DMS153 (cell line): ENCODE results near the gene SPNS2.

Source experiments
- DNase-seq: peaks from one replicate; lab custom pipeline; 2025; lab: John Stamatoyannopoulos, UW

Gene SPNS2

DNA sequence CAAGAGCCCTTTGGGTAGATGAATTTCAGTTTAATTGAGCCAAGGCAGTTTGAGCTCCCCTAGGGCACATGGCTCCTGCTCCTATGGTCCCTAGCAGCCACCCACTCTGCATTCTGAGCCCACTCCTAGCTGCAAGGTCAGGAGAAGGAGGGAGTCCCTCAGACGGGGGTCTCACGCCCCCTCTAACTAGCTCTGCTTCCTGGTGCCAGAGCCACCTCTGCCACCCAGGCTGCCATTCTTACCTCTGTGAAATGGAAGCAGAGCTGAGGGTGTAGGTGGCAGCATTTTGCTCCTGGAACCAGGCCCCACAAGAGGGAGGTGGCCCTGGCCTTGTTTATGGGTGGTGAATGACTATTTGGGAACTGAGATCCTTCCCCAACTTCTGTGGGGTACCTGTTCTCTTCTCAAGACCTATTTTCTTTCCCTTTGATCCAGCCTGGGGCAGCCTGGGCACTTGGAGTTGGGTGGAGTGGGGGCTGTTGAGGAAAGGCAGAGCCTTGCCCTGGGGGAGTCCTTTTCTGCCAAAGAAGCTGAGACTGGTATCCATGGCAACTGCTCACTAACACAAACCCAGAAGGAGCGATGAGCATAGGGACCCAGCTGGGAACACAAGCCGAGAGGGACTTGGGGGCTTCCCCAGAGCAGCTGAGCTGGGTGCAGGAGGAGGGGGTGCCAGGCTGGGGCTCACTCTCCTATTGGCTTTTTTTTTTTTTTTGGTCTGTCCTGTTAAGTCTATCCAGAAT, 4.8 kb downstream of the SPNS2 start:
- no peak for DNase-seq

DNA sequence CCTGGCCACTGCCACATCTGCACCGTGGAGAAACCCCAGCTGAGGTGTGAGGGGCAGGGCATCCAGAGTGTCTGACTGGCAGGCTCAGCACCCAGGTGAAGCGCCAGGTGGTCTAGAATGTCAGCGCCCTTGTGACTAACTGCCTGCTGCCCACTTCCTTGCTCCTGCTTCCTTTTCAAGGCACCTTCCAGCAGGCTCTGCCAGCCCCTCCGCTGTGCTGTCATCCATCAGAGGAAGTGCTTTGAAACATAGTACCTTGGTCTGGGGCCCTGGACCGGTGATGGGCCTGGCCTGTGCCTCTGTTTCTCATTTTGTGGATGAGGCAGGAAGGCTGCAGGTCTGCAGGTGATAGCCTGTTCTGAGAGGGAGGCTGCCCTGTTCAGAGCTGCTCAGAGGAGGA, 5.5 kb downstream of the SPNS2 start:
- no peak for DNase-seq

DNA sequence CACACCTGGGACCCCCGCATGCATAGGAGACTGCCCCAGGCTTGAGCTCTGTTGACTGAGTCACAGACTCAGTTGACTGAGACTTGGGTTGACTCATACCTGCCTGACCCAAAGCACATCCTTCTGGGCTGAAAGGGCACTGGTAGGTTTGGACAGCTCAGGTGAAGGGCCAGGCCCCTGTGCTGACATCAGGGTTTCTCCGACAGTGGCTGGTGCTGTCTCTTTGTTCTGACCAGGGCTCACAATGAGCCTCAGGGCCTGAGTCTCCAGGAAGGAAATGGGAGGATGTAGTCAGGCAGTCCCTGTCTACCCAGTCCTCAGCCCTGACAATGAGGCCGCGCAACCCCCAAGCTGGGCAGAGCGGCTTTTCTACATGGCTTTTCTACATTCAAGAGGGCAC, 6.5 kb downstream of the SPNS2 start:
- DNase-seq: no peak

DNA sequence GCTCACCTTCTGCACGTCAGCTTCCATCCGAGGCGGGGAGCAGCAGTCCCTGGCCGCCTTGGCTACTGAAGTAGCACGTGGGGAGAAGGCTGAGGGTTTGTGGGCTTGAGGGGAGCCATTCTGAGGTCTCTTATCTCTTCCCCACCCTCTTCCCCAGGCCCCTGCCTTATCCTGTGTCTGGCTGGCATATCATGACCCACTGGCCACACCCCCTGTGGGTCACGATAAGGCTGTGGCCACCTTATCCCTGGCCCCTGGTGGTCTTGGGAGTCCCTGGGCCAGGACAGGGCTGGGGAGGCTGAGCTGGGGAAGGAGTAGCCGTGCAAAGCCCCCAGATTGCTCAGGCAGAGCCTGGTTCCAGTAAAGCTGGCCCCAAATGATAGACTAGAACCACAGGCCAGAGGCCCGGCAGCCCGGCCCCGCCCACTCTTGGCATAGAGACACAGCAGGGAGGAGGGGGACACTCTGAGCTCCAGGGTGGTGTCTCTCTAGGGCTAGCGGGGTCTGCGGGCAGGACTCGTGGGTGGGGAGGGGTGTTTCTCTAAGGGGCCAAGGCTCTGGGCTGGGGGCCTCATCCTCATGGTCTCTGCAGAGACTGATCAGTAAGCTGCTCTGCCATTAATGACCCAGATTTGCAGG, 7.6 kb downstream of the SPNS2 start:
- DNase-seq: no peak

DNA sequence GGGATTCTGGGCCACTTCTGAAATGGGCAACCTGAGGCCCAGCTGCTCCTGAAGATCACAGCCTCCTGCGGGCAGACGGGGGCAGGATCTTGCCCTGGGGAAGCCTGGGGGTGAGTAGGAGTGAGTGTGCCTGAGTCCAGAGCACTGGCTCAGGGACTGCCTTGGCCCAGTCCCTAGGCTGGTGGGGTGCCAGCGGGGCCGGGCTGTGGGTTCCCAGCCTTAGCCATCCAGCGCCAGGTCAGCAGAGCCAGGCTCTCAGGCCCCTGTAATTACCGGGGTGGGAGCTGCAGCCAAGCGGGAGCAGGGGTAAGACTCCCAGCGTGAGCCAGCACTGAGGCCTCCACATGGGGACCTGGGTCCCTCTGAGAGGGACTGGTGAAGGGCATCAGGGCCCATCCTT, 8.2 kb downstream of the SPNS2 start:
- no peak for DNase-seq

DNA sequence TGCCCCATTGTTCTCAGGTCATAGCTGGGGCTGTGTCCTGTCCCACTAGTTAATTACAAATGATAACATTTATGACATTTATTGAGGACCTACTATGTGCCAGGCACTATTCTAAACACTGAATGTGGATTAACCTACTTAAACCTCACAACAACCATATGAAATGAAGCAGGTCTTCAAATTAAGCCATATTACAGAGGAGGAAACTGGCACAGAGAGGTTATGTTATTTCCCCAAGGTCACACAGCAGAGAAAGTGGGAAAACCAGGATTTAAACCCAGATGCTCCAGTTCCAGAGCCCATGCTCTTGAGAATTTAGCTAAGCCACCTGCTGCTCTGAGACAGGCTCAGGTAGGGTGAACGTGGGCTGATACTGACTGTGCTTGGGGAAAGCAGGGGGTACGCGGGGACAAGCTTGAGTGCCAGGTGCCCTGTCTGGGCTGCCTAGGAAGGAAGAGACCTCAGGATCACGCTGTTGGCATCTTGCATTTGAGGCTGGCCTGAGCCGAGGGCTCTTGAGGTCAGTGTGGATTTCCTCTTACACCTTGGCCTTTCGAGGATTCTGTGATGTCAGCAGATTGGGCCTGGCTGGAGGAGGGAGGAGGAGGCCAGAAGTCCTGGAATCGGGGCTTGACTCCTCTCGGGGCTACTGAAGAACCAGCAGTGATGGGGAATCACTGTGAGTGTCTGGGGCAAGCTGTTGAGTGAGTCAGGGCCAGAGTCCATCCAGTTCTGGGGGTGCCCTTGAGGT, 8.9 kb downstream of the SPNS2 start:
- DNase-seq: no peak

DNA sequence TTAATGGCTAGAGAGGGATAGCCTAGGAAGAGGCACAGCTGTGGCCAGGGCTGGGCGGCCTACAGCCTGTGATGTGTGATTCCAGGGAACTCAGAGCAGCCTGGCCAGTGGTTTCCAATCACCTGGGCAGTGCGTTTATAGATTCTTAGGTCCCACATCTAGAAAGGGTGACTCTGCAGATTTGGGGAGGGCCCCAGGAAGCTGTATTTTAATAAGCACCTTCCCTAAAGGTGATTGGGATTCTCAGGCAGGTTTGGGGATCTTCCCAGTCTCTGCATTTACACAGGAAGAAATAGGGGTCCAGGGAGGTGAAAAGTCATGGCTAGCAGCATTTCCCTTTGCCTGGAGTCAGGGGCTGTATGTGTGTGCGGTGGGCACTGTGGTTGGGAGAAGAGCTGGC, 9.5 kb downstream of the SPNS2 start:
- DNase-seq: no peak

DNA sequence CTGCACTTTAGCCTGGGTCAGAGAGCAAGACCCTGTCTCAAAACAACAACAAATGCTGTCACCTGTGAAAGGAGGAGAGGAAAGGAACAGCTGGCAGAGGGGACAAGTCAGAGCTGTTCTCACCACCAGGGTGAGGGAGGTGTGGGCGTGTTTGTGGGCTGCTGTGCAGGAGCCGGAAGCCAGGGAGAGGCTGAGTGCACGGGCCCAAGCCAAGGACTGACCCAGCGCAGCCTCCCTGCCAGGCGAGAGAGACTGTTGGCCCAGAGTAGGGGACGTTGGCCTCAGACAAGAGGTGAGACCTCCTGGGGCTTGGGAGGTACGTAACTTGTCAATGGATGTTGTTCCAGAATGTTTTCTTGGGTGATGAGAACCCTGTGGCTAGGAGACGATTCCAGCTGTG, 10.7 kb downstream of the SPNS2 start:
- DNase-seq: no peak

DNA sequence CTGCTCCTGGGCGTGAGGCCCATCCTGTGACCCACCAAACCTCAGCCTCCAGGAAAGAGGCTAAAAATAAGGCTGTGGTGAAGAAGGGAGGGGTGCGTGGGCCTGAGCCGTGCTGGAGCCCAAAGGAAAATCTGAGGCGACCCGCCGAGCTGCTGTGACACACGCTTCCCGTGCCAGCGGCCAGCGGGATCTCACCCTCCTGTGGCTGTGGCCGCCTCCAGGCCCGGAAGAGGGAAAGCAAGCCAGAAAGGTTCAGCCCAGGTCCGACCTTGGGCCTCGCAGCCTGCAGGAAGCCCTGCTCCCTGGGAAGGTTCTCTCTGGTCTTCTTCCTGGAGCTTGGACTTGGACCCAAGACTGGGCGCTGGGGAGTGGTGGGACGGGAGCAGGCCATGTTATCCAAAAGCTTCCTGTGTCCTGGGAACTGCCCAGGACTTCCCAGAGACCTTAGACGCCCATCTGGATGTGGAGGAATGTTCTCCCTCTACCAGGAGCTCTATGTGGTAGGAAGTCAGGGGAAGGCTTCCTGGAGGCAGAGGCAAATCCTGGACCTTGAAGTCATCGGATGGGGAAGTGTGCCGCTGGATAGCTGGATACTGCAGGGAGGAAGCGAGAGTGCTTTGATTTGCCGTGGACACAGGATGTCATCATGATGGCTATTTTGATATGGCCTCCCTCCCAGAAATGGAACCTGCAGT, 11.4 kb downstream of the SPNS2 start:
- DNase-seq: no peak

DNA sequence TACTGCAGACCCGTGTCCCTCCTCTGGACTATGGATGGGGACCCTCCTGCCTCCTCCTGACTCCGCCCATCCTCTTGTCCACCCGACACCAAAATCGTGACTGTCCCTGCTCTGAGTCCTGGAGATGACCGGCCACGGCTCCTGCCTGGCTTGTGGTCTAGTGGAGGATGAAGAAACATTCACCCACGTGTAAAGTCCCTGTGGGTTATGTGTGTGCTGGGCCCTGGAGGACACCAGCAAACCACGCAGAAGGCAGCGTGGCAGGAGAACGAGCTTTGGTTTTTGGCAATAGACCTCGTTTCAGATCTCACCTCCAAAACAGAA, 11.9 kb downstream of the SPNS2 start:
- no peak for DNase-seq

DNA sequence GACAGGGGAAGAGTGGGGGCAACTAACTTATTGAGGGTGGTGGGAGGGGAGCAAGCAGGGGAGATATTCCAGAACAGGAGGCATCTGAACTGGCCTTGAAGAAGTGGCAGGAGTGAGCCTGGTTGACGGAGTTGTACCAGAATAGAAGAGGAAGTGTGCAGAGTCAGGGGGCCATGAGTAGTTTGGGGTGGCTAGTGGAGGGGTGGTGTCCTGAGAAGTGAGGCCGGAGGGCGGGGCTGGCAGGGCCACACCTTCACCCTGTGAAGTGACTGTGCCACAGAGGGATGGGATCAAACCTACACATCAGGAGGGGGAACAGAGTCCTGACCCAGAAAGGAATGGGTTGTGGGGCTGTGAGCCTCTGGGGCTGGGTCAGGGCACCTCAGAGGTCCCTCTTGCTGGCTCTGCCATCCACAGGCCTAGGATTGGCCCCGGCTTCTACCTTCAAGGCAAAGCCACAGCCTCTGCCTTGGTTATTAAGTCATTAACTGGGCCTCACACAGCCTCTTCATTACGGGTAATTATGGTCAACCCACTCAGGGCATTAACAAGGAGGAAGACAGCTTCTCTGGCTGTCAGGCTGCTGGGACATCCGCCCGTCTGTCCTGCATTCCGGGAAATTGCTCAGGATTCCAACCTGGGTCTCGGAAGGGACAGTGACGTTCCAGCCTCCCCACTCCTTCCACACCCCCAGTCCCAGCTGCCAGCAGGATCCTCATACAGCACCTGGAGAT, 12.7 kb downstream of the SPNS2 start:
- no peak for DNase-seq

DNA sequence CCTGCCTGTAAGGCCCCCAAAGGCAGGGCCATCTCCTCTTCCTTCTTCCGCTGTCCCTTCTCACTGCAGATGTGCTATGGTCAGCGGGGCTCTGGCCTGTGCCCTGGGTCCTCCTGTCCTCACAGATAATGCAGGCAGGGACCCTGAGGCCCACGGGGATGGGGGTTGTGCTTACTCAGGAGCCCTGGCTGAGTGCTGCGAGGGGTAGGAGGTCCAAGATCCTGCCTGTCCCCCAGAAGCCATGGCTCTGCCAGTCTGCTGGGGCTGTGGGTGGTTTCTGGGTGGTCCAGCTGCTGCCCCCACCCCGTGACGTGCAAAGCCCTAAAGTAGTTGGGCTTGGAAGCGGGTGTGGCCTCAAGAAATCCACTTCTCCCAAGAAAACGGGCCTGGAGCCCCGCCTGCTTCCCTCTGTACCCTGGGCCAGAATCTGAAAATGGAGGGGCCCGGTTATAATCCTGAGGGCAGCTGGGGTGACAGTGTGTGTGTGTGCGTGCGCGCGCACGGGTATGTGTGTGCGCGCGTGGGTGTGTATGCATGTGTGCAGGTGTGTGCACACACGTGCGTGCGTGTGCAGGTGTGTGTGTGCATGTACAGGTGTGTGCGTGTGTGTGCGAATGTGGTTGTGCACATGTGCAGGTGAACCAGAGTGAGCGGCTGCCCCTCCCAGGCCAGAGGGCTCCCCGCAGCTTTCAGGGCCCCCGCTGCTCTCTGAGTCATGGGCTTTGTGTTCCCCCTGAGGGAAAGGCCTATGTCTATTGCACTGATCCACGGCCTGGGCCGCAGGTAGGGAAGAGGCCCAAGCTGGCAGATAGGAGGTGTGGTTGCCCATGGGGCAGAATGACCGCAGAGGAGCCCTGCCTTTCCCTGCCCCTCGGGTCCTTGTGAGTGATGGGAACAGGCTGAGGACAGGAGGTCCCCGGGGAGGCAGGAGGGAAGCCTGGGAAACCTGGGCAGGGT, 13.8 kb downstream of the SPNS2 start:
- no peak for DNase-seq

DNA sequence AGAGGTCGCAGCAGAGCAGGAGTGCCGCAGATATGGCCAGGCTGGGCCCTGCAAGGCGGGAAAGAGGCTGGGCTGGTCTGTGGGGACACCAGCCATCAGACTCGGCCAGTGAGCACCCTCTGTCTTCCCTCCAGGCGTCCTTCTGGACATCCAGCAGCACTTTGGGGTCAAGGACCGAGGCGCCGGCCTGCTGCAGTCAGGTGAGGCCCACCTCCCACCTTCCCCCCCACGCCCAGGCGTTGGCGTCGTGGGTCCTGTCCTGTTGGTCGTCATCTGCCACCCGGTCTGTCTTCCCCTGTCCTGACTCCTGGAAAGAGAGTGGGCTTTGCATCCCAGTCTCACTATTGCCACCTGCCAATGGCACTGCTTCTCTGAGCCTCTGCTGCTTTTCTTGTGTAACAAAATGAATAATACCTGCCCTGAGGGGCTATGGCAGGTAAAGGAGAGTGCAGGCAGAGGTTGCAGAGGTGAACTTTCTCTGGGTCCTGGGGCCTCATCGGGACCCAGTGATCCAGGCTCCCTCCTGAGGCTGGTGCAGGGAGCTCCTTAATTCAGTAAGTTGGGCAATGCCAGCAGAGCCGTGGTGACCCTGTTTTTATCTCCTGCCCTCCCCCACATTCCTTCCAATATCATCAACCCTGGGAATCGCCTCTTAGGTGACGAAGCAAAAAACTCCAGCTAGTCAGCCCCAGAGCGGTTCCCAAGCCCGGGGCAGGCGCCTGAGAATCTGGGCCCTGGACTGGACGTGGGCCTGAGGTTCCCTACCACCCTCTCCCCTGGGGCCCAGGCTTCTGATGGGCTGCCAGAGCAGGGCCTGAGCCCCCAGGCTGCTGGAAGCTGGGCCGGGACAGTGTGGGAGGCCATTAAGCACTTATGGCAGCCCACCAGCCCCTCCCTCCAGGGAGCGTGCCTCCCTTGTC, 14.7 kb downstream of the SPNS2 start:
- DNase-seq: no peak

DNA sequence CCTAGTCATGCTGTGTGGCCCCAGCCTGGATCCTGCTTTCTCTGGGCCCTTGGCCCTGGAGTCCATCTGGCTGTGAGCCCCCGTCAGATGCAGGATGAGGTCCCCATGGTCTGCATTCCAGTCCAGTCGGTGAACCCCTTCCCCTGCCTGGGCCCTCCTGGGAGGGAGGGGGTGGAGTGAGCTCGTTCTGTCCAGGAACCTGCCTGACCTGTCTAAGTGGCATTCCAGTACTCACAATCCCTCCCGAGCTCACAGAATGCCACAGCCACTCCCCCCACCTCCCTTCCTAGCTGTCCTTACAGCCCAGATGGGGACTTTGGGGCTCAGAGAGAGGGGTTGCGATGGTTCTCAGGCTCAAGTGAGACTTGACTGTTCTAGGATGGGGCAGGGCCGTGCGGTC, 15.5 kb downstream of the SPNS2 start:
- DNase-seq: no peak

DNA sequence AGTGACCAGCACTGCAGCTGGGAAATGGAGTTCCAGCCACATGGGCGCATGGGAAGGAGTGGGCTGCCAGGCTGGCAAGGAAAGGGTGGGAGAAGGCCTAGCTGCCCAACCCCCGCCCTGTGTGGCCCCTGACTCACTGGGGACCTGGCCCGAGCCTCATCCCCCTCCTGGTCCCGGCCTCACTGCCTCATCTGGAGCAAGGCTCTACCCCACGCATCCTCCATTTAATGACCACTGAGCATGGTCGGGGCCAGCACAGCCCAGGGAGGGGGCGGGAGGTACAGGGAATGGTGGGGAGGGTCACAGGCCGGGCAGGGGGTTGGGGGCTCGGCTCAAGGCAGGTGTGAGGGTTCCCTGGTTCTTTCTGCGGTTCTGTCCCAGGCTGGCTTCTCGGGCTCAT, 16.1 kb downstream of the SPNS2 start:
- DNase-seq: no peak

DNA sequence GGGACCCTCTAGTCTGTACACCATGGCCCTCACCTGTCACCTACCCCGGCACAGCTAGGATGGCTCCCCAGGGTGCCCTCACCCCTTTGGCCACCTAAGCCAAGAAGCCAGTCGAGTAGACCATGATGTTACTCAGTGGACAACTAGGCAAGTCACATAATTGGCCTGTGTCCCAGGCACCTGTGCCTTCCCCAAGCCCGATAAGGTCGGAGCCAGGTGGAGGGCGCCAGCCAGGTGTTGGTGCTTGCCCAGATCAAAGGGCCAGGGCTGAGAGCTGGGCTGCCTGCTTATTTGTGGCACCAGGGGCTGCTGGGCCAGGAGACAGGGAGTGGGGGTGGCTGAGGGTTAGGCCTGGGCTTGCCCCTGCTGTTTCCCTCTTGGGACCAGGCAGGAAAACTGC, 16.8 kb downstream of the SPNS2 start:
- no peak for DNase-seq

DNA sequence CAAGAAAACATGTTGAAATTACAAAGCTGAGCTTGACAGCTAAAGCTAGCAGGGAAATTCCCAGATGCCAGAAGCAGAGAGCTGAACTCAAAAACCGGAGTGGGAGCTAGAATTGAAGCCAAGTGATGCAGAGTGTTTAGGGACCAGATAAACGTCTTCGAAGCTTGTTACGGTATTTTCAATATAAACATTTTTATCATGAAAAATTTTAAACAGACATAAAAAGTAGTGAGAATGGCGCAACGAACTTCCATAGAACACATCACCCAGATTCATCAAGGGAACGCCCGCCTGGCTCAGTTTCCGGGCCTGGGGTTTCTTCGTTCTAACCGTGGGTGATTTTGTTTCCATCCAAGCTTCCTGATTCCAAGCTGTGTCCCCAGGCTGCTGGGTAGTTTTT, 18.1 kb downstream of the SPNS2 start:
- no peak for DNase-seq

DNA sequence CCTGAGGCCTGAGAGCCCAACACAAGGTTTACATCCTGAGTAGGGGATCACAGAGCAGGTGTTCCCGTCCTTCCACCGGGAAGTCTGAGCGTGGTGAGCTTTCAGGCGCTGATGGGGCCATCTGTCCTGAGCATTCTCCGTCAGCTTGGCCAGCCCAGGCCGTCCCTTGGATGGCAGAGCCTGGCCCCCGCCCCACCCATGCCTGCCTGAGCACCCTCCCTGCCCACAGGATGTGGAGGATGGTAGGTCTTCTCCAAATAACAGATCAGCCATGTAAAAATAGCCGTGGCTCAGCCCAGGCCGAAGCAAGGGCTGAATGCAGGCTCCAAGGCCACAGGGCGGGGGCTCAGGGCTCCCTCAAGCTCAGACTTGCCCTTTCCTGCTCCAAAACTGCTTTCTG, 20.2 kb downstream of the SPNS2 start:
- DNase-seq: no peak

DNA sequence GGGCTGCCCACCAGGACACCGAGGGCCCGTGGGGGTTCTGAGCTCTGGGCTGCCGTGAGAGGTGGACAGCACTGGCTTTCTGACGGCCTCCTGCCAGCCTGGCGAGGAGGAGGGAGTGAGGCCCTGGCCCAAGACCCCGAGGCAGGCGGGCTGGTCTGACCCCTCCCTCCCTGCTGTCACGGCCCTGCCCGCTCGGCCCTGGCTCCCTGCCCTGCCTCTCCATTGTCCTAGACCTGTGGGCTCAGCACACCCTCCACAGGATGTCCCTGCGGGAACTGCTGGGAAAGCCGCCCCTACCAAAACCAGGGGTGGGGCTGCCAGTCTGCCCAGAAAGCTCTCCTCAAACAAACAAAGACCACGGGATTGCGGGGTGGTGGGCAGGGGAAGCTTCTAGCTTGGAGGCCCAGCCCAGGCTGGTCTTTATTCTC, 20.7 kb downstream of the SPNS2 start:
- no peak for DNase-seq
